ENCODE results near the gene PFKFB4. TPM values are rescaled to one million over a fixed set of nuclear protein-coding genes. Genes with fewer than 3 reads are reported as not detected.
"Not testable (repeated sequence)": the region's sequence is repeated elsewhere in the genome, so short reads cannot be mapped to it uniquely, and the experiment has no call there.

PFKFB4 gene
- total and polyA plus RNA-seq, 8 donors: 6.5 to 18.8 (median 7.9) TPM

- Histone ChIP-seq H3K27ac (no peak overlapping the region), H3K9me3 (no peaks in the 10 kb centered on the region), H3K4me1 (peaks cover 16 to 44% of the 10 kb centered on the region in 2 donors), H3K36me3 (peaks cover 0 to 39% of the 10 kb centered on the region in 2 donors), H3K4me3 (no peak overlapping the region), H3K27me3 (no peaks in the 10 kb centered on the region)
- DNase-seq: no peak
- TF ChIP-seq, protein P1, sequence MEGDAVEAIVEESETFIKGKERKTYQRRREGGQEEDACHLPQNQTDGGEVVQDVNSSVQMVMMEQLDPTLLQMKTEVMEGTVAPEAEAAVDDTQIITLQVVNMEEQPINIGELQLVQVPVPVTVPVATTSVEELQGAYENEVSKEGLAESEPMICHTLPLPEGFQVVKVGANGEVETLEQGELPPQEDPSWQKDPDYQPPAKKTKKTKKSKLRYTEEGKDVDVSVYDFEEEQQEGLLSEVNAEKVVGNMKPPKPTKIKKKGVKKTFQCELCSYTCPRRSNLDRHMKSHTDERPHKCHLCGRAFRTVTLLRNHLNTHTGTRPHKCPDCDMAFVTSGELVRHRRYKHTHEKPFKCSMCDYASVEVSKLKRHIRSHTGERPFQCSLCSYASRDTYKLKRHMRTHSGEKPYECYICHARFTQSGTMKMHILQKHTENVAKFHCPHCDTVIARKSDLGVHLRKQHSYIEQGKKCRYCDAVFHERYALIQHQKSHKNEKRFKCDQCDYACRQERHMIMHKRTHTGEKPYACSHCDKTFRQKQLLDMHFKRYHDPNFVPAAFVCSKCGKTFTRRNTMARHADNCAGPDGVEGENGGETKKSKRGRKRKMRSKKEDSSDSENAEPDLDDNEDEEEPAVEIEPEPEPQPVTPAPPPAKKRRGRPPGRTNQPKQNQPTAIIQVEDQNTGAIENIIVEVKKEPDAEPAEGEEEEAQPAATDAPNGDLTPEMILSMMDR (IDR thresholded peaks at IDR 0.05): no peak
- intact Hi-C loops (cut with DNase I): no loop called here
- no peak for ATAC-seq
Measured at GRCh38 chr3:48475188-48475587, 81.4 kb downstream of the PFKFB4 start.

DNA sequence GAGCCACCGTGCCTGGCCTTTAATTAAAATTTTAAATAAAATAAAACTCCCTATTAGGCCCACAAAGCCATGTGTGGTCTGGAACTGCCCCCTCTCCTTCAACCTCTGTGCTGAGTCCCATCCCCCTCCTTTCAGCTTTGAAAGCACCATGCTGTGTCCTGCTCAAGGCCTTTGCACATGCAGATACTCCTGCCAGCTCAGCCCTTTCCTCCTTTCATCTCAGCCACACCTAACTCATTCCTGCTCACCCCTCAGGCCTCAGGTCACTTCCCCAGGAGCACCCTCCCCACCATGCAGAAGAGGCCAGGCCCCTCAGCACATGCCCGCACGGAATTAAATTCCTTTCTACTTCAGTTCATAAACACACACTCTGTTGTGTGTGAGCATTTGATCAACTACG, 82.0 kb downstream of the PFKFB4 start:
- no peaks in the 10 kb centered on the region for H3K27me3 ChIP-seq
- intact Hi-C loops (cut with DNase I): no loop called here
- no peak overlapping the region for H3K4me3 ChIP-seq
- ATAC-seq (no peak), DNase-seq (no peak)
- peaks cover 0 to 45% of the 10 kb centered on the region in 2 donors for H3K36me3 ChIP-seq
- no peaks in the 10 kb centered on the region for H3K9me3 ChIP-seq
- peaks cover 20 to 47% of the 10 kb centered on the region in 2 donors for H3K4me1 ChIP-seq
- TF ChIP-seq, protein P1 (IDR thresholded peaks at IDR 0.05): no peak
- H3K27ac ChIP-seq: no peak overlapping the region

DNA sequence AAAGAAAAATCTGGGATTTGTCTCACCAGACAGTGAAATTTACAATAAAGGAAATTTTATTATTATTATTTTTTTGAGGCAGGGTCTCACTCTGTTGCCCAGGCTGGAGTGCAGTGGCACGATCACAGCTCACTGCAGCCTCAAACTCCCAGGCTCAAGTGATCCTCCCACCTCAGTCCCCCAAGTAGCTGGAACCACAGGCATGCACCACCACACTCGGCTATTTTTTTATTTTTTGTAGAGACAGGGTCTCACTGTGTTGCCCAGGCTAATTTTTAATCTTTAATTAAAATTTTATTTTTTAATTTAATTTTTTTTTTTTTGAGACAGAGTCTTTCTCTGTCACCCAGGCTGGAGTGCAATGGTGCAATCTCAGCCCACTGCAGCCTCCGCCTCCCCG, 82.6 kb downstream of the PFKFB4 start:
- H3K9me3 ChIP-seq; DNase-seq; ATAC-seq; H3K27me3 ChIP-seq; intact Hi-C loops (cut with DNase I); H3K4me3 ChIP-seq: not testable (repeated sequence)
- peaks cover 0 to 51% of the 10 kb centered on the region in 2 donors for H3K36me3 ChIP-seq
- H3K4me1 ChIP-seq: peaks cover 22 to 49% of the 10 kb centered on the region in 2 donors
- peak overlapping the region; percentile 93 to 97 for H3K27ac ChIP-seq

DNA sequence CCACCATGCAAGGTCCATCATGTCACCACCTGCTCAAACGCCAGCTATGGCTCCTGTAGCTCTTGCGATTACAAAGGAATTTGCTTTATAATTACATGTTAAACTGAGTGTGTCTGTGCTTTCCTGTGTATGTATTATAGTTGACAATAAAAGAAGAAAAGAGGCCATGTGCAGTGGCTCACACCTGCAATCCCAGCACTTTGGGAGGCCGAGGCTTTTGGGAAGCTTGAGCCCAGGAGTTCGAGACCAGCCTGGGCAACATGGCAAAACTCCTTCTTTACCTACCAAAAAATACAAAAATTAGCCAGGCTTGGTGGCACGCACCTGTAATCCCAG, 83.0 kb downstream of the PFKFB4 start:
- H3K4me3 ChIP-seq: no peak overlapping the region
- no peaks in the 10 kb centered on the region for H3K9me3 ChIP-seq
- H3K36me3 ChIP-seq: peaks cover 0 to 55% of the 10 kb centered on the region in 2 donors
- H3K27ac ChIP-seq: peak overlapping the region; percentile 93 to 97
- TF ChIP-seq, protein P1 (IDR thresholded peaks at IDR 0.05): no peak
- peaks cover 23 to 53% of the 10 kb centered on the region in 2 donors for H3K4me1 ChIP-seq
- intact Hi-C loops (cut with DNase I): no loop called here
- H3K27me3 ChIP-seq: no peaks in the 10 kb centered on the region
- DNase-seq (no peak), ATAC-seq (no peak)

DNA sequence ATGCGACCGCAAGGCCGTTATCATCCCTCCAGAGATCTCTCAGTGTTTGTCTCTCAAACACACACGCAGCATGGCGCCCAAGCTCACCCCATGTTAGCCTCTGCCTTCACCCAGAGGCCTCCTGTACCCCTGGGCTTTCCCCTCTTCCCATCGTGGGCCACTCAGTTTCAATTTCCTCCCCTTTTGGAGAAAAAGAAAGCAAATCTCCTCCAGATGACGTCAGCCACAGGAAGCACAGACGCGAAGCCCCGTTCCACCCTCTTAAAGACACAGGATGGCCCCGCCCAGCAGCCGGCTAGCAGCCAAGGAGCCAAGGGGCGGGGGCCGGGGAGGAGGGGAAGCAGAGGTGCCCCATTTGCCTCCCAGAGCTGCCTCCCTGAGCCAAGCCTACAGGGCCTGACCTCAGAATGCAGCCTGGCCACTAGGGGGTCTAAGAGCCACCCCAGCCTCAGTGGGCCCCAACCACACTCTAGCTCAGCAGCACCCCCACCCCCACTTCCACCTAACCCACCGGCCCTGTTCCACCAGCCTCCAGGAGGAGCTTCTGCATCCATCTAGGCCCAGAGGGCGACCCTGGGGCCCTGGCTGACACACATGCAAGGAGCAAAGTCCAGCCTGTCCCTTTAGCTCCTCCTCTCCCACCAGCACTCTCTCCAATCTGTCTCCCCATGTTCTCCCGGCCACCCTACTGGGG, 83.5 kb downstream of the PFKFB4 start:
- H3K27ac ChIP-seq: peak overlapping the region; percentile 93 to 97
- intact Hi-C loops (cut with DNase I): no loop called here
- no peaks in the 10 kb centered on the region for H3K27me3 ChIP-seq
- peaks cover 23 to 58% of the 10 kb centered on the region in 2 donors for H3K4me1 ChIP-seq
- H3K36me3 ChIP-seq: peaks cover 0 to 55% of the 10 kb centered on the region in 2 donors
- ATAC-seq (peak; percentile 96), DNase-seq (peak; percentile 87 to 97 (median 94))
- TF ChIP-seq, protein P1 (IDR thresholded peaks at IDR 0.05): peak; percentile 12 to 51
- H3K4me3 ChIP-seq: peak overlapping the region; percentile 85 to 92
- no peaks in the 10 kb centered on the region for H3K9me3 ChIP-seq

DNA sequence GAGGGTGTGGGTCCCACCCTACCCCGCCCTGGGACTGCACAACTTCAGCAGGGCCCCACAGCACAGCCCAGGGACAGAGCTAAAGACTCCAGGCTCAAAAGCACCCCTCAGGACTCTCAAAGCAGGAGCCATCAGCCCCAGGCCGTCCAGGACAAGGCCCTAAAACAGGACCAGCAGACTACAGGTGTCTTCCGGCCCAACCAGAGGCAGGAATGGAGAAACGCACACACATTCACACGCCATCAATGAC, 84.0 kb downstream of the PFKFB4 start:
- TF ChIP-seq, protein P1 (IDR thresholded peaks at IDR 0.05): no peak
- peaks cover 26 to 63% of the 10 kb centered on the region in 2 donors for H3K4me1 ChIP-seq
- peak in 1 of 4 donors; percentile 43 for DNase-seq

More for the DNA sequence above, 84.0 kb downstream of the PFKFB4 start:
- Histone ChIP-seq H3K4me3 (peak overlapping the region; percentile 85 to 92), H3K9me3 (no peaks in the 10 kb centered on the region), H3K36me3 (peaks cover 0 to 55% of the 10 kb centered on the region in 2 donors), H3K27ac (peak overlapping the region; percentile 93 to 97), H3K27me3 (no peaks in the 10 kb centered on the region)
- peak; percentile 52 for ATAC-seq
- intact Hi-C loops (cut with DNase I): no loop called here
